ENCODE measurements around the gene EPHA6. TPM values are rescaled to one million over a fixed set of nuclear protein-coding genes. Genes with fewer than 3 reads are reported as not detected.

Gene EPHA6
- total RNA-seq = not detected in 2 replicates

DNA sequence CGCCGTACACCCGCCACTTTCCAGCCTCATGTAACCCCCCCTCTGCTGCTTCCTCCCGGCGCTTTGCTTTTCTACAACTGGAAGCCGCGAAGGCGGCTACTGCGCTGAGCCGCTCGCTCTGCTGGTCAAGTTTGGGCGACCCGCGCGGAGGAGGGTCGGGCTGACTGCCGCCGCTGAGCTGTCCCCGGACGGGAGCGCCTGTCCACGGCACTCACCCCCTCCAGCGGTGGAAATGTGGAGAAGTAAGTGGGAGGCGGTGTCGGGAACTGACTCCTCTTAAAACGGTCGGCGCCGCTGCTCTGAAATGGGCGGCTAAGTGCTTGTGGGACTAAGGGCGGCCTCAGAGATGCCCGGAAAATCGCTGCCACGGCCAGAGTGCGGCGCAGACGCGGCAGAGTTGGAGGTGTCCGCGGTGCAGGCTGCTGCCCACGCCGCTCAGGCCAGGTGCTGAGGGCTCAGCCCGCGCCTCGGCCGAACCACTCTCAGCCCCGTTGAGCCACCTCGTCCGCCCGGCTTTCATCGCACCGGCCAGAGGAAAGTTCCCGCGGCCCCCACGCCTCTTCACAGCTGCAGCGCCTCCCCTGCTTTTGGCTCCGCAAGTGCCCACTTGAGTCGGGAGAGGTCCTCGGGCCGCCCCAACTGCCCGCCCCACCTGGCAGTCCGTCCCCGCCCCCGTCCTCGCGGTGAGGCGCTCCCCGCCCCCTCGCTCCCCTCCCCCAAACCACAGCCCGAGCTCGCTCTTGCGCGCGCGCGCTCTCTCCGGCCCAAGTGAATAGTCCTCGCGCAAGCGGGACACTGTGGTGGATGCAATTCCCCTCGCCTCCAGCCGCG is at the start of gene EPHA6:
Gene EPHA6, plus strand, starts transcription at position 775 of the 831 bp plus-strand sequence.

DNA sequence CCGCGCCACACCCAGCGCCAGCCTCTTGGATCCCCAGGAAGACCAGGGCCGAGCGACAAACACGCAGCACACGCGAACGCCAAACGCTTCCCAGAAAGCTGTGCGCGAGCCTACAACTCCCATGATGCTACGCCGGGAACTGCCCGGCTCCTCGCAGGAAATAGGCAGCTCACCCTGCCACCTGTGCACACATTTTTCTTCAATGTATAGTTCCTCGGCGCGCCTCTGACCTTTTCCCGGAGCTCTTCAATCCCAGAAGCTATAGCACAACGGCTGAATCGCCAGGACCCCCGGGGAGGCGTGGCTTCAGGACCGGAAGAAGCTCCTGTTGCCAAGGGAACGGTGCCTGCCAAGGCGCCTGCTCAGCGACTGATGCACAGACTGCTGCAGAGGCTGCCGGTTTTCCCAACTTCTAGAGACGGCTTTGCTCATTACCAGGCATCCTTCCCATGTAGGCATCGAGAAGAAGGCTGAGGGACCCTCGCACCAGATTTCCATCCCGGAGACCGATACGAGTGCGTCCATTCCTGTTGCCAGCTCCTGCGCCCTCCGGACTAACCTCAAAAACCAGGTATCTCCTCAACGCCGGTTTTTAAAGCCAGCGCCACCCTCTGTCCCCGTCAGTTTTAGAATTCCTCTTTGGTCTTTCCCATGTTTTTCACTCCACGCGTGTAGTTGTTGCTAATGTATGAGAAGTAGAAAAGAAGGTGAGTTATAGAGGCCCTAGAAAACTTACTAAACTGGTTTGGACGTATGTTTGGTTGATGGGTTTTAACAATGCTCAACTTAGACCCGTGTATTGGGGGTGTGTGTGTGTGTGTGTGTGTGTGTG is 950.2 kb downstream of the EPHA6 start, which contains the start of gene ARL6:
Gene ARL6, plus strand, starts transcription at position 352 of the 832 bp plus-strand sequence. CDS start 3,350 bp downstream, outside the sequence.

All from epithelial cell of umbilical artery (primary cell).